Measurements from ENCODE around the gene RAB4A.

RAB4A gene

DNA sequence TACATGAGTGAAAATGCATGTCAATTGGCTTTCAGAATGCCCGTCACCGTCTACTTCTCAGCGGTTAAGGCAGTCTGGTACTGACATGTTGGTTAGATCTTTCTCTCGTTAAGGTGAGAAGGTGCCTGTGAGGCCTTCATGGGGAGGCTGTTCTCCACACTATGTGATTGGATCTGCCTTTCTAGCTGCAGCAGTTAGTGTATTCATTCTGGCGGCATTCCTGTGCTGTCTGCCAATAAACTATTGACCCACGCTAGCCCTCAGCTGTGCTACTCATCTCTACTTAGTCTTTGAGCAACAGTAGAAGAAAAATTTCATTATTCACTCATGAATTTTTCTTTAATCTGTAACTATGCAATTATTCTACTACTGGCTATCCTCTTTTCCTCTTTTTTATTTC lies 39.9 kb downstream of the RAB4A start:
- Histone ChIP-seq H3K9me3 (ENCODE audit: control insufficient read depth, insufficient read depth, low read depth, low read length) (no peaks in the 10 kb centered on the region), H3K27ac (ENCODE audit: extremely low read depth, low read depth, low read length) (no peak overlapping the region), H3K4me1 (ENCODE audit: control insufficient read depth, insufficient read depth, low read length) (no peaks in the 10 kb centered on the region), H3K4me3 (ENCODE audit: low read depth, low read length) (no peak overlapping the region), H3K36me3 (ENCODE audit: control insufficient read depth in 2 of 2, insufficient read depth in 1 of 2, low read length in 2 of 2) (peaks cover 12 to 33% of the 10 kb centered on the region in 2 experiments)
- TF ChIP-seq, protein P1, sequence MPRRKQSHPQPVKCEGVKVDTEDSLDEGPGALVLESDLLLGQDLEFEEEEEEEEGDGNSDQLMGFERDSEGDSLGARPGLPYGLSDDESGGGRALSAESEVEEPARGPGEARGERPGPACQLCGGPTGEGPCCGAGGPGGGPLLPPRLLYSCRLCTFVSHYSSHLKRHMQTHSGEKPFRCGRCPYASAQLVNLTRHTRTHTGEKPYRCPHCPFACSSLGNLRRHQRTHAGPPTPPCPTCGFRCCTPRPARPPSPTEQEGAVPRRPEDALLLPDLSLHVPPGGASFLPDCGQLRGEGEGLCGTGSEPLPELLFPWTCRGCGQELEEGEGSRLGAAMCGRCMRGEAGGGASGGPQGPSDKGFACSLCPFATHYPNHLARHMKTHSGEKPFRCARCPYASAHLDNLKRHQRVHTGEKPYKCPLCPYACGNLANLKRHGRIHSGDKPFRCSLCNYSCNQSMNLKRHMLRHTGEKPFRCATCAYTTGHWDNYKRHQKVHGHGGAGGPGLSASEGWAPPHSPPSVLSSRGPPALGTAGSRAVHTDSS (tag by site-specific recombination; IDR thresholded peaks at IDR 0.05), result no peak
- TF ChIP-seq, protein P2, sequence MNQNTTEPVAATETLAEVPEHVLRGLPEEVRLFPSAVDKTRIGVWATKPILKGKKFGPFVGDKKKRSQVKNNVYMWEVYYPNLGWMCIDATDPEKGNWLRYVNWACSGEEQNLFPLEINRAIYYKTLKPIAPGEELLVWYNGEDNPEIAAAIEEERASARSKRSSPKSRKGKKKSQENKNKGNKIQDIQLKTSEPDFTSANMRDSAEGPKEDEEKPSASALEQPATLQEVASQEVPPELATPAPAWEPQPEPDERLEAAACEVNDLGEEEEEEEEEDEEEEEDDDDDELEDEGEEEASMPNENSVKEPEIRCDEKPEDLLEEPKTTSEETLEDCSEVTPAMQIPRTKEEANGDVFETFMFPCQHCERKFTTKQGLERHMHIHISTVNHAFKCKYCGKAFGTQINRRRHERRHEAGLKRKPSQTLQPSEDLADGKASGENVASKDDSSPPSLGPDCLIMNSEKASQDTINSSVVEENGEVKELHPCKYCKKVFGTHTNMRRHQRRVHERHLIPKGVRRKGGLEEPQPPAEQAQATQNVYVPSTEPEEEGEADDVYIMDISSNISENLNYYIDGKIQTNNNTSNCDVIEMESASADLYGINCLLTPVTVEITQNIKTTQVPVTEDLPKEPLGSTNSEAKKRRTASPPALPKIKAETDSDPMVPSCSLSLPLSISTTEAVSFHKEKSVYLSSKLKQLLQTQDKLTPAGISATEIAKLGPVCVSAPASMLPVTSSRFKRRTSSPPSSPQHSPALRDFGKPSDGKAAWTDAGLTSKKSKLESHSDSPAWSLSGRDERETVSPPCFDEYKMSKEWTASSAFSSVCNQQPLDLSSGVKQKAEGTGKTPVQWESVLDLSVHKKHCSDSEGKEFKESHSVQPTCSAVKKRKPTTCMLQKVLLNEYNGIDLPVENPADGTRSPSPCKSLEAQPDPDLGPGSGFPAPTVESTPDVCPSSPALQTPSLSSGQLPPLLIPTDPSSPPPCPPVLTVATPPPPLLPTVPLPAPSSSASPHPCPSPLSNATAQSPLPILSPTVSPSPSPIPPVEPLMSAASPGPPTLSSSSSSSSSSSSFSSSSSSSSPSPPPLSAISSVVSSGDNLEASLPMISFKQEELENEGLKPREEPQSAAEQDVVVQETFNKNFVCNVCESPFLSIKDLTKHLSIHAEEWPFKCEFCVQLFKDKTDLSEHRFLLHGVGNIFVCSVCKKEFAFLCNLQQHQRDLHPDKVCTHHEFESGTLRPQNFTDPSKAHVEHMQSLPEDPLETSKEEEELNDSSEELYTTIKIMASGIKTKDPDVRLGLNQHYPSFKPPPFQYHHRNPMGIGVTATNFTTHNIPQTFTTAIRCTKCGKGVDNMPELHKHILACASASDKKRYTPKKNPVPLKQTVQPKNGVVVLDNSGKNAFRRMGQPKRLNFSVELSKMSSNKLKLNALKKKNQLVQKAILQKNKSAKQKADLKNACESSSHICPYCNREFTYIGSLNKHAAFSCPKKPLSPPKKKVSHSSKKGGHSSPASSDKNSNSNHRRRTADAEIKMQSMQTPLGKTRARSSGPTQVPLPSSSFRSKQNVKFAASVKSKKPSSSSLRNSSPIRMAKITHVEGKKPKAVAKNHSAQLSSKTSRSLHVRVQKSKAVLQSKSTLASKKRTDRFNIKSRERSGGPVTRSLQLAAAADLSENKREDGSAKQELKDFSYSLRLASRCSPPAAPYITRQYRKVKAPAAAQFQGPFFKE (tag by site-specific recombination; IDR thresholded peaks at IDR 0.05; ENCODE audit: borderline replicate concordance), result no peak
- TF ChIP-seq, protein P3, sequence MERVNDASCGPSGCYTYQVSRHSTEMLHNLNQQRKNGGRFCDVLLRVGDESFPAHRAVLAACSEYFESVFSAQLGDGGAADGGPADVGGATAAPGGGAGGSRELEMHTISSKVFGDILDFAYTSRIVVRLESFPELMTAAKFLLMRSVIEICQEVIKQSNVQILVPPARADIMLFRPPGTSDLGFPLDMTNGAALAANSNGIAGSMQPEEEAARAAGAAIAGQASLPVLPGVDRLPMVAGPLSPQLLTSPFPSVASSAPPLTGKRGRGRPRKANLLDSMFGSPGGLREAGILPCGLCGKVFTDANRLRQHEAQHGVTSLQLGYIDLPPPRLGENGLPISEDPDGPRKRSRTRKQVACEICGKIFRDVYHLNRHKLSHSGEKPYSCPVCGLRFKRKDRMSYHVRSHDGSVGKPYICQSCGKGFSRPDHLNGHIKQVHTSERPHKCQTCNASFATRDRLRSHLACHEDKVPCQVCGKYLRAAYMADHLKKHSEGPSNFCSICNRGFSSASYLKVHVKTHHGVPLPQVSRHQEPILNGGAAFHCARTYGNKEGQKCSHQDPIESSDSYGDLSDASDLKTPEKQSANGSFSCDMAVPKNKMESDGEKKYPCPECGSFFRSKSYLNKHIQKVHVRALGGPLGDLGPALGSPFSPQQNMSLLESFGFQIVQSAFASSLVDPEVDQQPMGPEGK (tag by site-specific recombination; IDR thresholded peaks at IDR 0.05), result no peak
- no peak for TF ChIP-seq ZNF571 (tag by site-specific recombination; IDR thresholded peaks at IDR 0.05)
- no peak for TF ChIP-seq ZNF510 (tag by site-specific recombination; IDR thresholded peaks at IDR 0.05; ENCODE audit: insufficient replicate concordance)
- no peak for TF ChIP-seq TRIM28 (IDR thresholded peaks at IDR 0.05; ENCODE audit: borderline replicate concordance, low read length)
- TF ChIP-seq OSR2 (tag by site-specific recombination; IDR thresholded peaks at IDR 0.05), result no peak
- TF ChIP-seq, protein P4, sequence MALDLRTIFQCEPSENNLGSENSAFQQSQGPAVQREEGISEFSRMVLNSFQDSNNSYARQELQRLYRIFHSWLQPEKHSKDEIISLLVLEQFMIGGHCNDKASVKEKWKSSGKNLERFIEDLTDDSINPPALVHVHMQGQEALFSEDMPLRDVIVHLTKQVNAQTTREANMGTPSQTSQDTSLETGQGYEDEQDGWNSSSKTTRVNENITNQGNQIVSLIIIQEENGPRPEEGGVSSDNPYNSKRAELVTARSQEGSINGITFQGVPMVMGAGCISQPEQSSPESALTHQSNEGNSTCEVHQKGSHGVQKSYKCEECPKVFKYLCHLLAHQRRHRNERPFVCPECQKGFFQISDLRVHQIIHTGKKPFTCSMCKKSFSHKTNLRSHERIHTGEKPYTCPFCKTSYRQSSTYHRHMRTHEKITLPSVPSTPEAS (tag by site-specific recombination; IDR thresholded peaks at IDR 0.05), result no peak
- TF ChIP-seq ZNF292 (tag by site-specific recombination; IDR thresholded peaks at IDR 0.05; ENCODE audit: borderline replicate concordance, low read depth), result no peak
- no peak for TF ChIP-seq GFI1B (tag by site-specific recombination; IDR thresholded peaks at IDR 0.05)
- TF ChIP-seq, protein P5, sequence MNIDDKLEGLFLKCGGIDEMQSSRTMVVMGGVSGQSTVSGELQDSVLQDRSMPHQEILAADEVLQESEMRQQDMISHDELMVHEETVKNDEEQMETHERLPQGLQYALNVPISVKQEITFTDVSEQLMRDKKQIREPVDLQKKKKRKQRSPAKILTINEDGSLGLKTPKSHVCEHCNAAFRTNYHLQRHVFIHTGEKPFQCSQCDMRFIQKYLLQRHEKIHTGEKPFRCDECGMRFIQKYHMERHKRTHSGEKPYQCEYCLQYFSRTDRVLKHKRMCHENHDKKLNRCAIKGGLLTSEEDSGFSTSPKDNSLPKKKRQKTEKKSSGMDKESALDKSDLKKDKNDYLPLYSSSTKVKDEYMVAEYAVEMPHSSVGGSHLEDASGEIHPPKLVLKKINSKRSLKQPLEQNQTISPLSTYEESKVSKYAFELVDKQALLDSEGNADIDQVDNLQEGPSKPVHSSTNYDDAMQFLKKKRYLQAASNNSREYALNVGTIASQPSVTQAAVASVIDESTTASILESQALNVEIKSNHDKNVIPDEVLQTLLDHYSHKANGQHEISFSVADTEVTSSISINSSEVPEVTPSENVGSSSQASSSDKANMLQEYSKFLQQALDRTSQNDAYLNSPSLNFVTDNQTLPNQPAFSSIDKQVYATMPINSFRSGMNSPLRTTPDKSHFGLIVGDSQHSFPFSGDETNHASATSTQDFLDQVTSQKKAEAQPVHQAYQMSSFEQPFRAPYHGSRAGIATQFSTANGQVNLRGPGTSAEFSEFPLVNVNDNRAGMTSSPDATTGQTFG (tag by site-specific recombination; IDR thresholded peaks at IDR 0.05; ENCODE audit: borderline replicate concordance), result no peak
- no peak for TF ChIP-seq GLI2 (tag by site-specific recombination; IDR thresholded peaks at IDR 0.05; ENCODE audit: borderline replicate concordance, low read depth)
- no peak for TF ChIP-seq ZNF133 (tag by site-specific recombination; IDR thresholded peaks at IDR 0.05)
- no peak for TF ChIP-seq ZNF629 (tag by site-specific recombination; IDR thresholded peaks at IDR 0.05)
- TF ChIP-seq ZNF112 (tag by site-specific recombination; IDR thresholded peaks at IDR 0.05), result no peak
- TF ChIP-seq GLIS2 (tag by site-specific recombination; IDR thresholded peaks at IDR 0.05), result no peak
- no peak for TF ChIP-seq YY2 (tag by site-specific recombination; IDR thresholded peaks at IDR 0.05)
- CTCF ChIA-PET, result interaction anchor here (0.7 kb wide), 1 partner anchor 356 kb away, joined by 3 read pairs; no protein-coding TSS in a partner anchor
- POLR2A ChIA-PET, result no interaction called here

Measured in HEK293 (cell line).